PC-9 (cell line): Measurements from ENCODE around the gene RBM18. TPM values are rescaled to one million over a fixed set of nuclear protein-coding genes. Genes with fewer than 3 reads are reported as not detected.

ENCODE experiments used
- BruUV-seq: library from RNA; stranded (reverse); fragments of 400-500 nt; replicated peaks from 2 replicates; lab custom pipeline; 2021; lab: Mats Ljungman, UMichigan
- CTCF ChIA-PET: fragments of 300-600 bp; sonication (Branson Sonifier 250); formaldehyde crosslinking; loops from one replicate; lab custom pipeline; 2022; ENCODE audit warnings: antibody characterized with exemption; lab: Charles Lee
- POLR2A ChIA-PET: fragments of 300-600 bp; sonication (Branson Sonifier 250); formaldehyde crosslinking; loops from one replicate; lab custom pipeline; 2022; ENCODE audit warnings: antibody characterized with exemption; ENCODE audit not compliant: unreplicated experiment; lab: Charles Lee
- DNase-seq, 2 experiments: peaks; one replicate each; pipeline versions ENCODE4 v3.0.0 to v3.0.0-alpha.2; 2015 to 2022; ENCODE audit warnings: mixed read lengths in 1 of 2
- H2AFZ ChIP-seq: fragments of 200-600 bp; sonication (generic); 2 replicates; pipeline ENCODE4 v1.8.1; 2017; ENCODE audit warnings: antibody characterized with exemption
- H3F3A ChIP-seq: fragments of 200-600 bp; sonication (generic); 2 replicates; pipeline ENCODE4 v1.8.1; 2017; ENCODE audit warnings: antibody characterized with exemption, mild to moderate bottlenecking, low read depth; ENCODE audit not compliant: insufficient read depth
- H3K27ac ChIP-seq: fragments of 200-600 bp; sonication (generic); 2 replicates; pipeline ENCODE4 v1.6.1; 2016; ENCODE audit warnings: mixed run types
- H3K27me3 ChIP-seq: fragments of 200-600 bp; sonication (generic); 2 replicates; pipeline ENCODE4 v1.6.1; 2016; ENCODE audit warnings: low read depth, mixed run types; ENCODE audit not compliant: insufficient read depth
- H3K36me3 ChIP-seq: fragments of 200-600 bp; sonication (generic); 2 replicates; pipeline ENCODE4 v1.6.1; 2016; ENCODE audit warnings: low read depth, mixed run types
- H3K4me1 ChIP-seq: fragments of 200-600 bp; sonication (generic); replicated peaks from 2 replicates; pipeline ENCODE4 v1.6.1; 2016; ENCODE audit warnings: mixed run types; ENCODE audit not compliant: insufficient read depth
- H3K4me2 ChIP-seq: fragments of 200-600 bp; sonication (generic); 2 replicates; pipeline ENCODE4 v1.6.1; 2017; ENCODE audit warnings: mixed run types
- H3K4me3 ChIP-seq: fragments of 200-600 bp; sonication (generic); 2 replicates; pipeline ENCODE4 v1.6.1; 2016; ENCODE audit warnings: mixed run types
- H3K79me2 ChIP-seq: fragments of 200-600 bp; sonication (generic); 2 replicates; pipeline ENCODE4 v1.6.1; 2017; ENCODE audit warnings: low read depth, mixed run types
- H3K9me2 ChIP-seq: fragments of 200-600 bp; sonication (generic); 2 replicates; pipeline ENCODE4 v1.8.1; 2017; ENCODE audit warnings: mild to moderate bottlenecking; ENCODE audit not compliant: insufficient read depth
- H3K9me3 ChIP-seq: fragments of 200-600 bp; sonication (generic); 2 replicates; pipeline ENCODE4 v1.8.1; 2016; ENCODE audit warnings: low read depth; ENCODE audit not compliant: insufficient read depth
- H4K20me1 ChIP-seq: fragments of 200-600 bp; sonication (generic); 2 replicates; pipeline ENCODE4 v1.8.1; 2017; ENCODE audit not compliant: insufficient read depth
- EZH2 ChIP-seq: fragments of 200-600 bp; sonication (generic); IDR thresholded peaks from 2 replicates; pipeline ENCODE4 v1.8.0; 2017; ENCODE audit warnings: antibody characterized with exemption, low read depth
- intact Hi-C: fragments of 100-400 bp; cut with micrococcal nuclease; formaldehyde crosslinking; loops from one replicate; pipeline ENCODE4 v1.10.0; 2022; ENCODE audit not compliant: unreplicated experiment
- total RNA-seq: library from RNA; stranded (reverse); gene quantifications from 2 replicates; pipeline ENCODE4 v1.2.3, GENCODE V29; 2021
- TF ChIP-seq, protein P1 (sequence below): fragments of 200-600 bp; sonication (generic); conservative IDR thresholded peaks from 2 replicates; pipeline ENCODE4 v1.6.1; 2017; ENCODE audit warnings: mixed run types, antibody characterized with exemption, mild to moderate bottlenecking, moderate library complexity

The RBM18 gene
- total RNA-seq, 1 experiment from 2014 or later = 15.1 TPM

DNA sequence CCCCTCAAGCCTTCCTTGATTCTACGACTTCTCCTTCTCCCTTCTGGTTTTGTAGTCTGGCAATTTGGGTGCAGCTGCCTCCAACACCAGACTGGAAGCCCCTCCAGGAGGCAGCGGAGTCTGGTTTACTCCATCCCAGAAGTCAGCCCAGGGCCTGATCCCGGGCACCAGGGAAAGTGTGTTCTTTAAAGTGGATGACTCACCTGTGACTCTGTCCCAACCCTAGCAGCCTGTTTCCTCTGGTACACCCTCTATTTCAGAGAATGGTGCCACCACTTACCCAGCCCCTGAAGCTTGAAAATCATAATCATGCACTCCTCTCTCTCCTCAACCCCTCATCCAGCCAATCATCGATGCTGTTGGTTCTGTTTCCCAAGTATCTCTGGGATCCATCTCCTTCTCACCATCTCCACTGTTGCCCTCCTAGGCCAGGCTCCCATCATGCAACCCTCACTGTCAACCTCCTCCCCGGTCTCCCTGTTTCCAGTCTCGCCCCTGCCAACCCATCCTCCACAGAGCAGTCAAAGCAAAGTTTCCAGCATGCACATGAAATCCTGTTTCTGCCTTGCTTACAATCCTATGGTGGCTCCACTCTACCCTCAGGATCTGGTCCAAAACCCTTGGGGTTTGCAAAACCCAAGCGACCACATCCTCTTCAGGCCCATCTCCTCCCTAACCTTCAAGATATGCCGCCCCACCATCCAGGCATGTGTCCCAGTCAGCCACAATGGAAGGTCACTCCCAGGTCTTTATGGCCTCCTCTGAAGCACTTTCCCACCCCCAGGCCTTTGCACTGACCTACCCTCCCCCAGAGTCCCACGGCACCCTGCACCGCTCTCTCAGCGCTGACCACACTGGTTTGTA is 46.3 kb downstream of the RBM18 start:
- no peaks in the 10 kb centered on the region for H3K79me2 ChIP-seq
- no peak overlapping the region for H3K4me2 ChIP-seq

DNA sequence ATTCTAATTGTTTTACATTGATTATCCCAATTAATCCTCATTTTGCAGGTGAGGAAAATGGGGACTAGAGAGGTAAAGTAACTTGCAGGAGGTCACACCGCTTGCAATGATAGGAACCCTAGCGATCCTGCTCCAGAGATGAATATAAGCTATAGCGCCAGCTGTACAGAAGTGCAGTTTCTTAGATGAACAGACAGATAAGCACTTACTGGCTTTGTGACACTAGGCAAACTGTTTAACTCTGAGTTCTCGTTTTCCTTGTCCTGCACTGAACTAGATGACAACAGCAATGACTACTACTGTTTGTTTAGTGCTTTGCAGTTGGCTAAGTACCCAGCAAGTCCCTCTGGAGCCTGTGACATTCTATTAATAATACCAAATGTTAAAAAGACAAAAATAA is 47.0 kb downstream of the RBM18 start:
- DNase-seq = no peak
- Histone ChIP-seq H3K9me3 (no peaks in the 10 kb centered on the region), H3F3A (peaks cover 7% of the 10 kb centered on the region; the same call in 1 of the 2 replicates), H4K20me1 (no peaks in the 10 kb centered on the region), H3K27ac (no peak overlapping the region), H3K4me3 (no peak overlapping the region), H3K36me3 (no peaks in the 10 kb centered on the region), H3K4me2 (no peak overlapping the region), H3K27me3 (no peaks in the 10 kb centered on the region), H3K79me2 (no peaks in the 10 kb centered on the region), H3K9me2 (no peaks in the 10 kb centered on the region), H2AFZ (no peak overlapping the region), H3K4me1 (no peaks in the 10 kb centered on the region)
- BruUV-seq = no TSS peak
- ChIA-PET CTCF (no interaction called here), POLR2A (no interaction called here)
- TF ChIP-seq, protein P1, sequence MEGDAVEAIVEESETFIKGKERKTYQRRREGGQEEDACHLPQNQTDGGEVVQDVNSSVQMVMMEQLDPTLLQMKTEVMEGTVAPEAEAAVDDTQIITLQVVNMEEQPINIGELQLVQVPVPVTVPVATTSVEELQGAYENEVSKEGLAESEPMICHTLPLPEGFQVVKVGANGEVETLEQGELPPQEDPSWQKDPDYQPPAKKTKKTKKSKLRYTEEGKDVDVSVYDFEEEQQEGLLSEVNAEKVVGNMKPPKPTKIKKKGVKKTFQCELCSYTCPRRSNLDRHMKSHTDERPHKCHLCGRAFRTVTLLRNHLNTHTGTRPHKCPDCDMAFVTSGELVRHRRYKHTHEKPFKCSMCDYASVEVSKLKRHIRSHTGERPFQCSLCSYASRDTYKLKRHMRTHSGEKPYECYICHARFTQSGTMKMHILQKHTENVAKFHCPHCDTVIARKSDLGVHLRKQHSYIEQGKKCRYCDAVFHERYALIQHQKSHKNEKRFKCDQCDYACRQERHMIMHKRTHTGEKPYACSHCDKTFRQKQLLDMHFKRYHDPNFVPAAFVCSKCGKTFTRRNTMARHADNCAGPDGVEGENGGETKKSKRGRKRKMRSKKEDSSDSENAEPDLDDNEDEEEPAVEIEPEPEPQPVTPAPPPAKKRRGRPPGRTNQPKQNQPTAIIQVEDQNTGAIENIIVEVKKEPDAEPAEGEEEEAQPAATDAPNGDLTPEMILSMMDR = no peak
- TF ChIP-seq EZH2 = no peak
- intact Hi-C loops = no loop called here

More for the DNA sequence above, 46.3 kb downstream of the RBM18 start:
- no peaks in the 10 kb centered on the region for H4K20me1 ChIP-seq
- no peaks in the 10 kb centered on the region for H3K4me1 ChIP-seq
- no peaks in the 10 kb centered on the region for H3K9me3 ChIP-seq
- H2AFZ ChIP-seq = no peak overlapping the region
- H3K36me3 ChIP-seq = no peaks in the 10 kb centered on the region
- CTCF ChIA-PET = no interaction called here
- intact Hi-C loops = no loop called here
- H3K4me3 ChIP-seq = no peak overlapping the region
- H3K27ac ChIP-seq = no peak overlapping the region
- no TSS peak for BruUV-seq
- POLR2A ChIA-PET = no interaction called here
- no peaks in the 10 kb centered on the region for H3K9me2 ChIP-seq
- TF ChIP-seq, protein P1 = no peak
- TF ChIP-seq EZH2 = no peak
- H3F3A ChIP-seq = peaks cover 7% of the 10 kb centered on the region; the same call in 1 of the 2 replicates
- DNase-seq = no peak
- no peaks in the 10 kb centered on the region for H3K27me3 ChIP-seq

DNA sequence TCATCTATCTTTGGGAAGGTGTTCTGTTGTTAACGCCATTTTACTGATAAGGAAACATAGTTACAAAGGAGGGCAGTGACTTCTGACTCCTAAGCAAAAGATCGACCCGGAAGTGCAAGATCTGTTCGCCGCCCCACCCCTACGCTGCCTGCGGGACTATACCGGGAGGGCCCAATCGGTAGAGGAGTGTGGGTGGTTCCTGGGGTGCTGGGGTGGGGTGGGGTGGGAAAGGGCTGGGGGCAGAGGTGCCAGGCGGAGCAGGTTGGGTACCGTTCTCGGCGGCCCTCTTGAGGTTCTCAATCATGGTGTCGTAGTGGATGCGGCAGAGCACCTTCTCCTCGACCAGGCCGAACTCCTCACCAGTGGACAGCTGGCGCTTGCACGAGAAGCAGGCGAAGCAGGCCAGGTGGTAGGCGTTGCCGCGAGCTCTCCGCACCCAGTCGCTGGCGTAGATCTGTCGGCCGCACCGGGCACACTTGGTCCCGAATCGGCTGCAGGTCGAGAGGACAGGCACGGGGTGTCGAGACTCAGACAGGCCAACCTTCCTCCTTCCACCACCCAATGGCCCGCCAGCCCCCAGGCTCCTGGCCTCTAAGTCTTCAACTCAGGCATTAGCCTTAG is 47.7 kb downstream of the RBM18 start:
- no peaks in the 10 kb centered on the region for H3K79me2 ChIP-seq
- H2AFZ ChIP-seq = no peak overlapping the region
- no peaks in the 10 kb centered on the region for H3K36me3 ChIP-seq
- no peaks in the 10 kb centered on the region for H3K9me3 ChIP-seq
- no peak for DNase-seq
- H3K4me2 ChIP-seq = no peak overlapping the region
- no peaks in the 10 kb centered on the region; the same call in 1 of the 2 replicates for H3K27me3 ChIP-seq
- BruUV-seq = no TSS peak
- no peak overlapping the region for H3K27ac ChIP-seq
- H3F3A ChIP-seq = peaks cover 7% of the 10 kb centered on the region; the same call in 1 of the 2 replicates
- H3K4me3 ChIP-seq = no peak overlapping the region
- intact Hi-C loops = no loop called here
- H3K9me2 ChIP-seq = no peaks in the 10 kb centered on the region
- ChIA-PET POLR2A (no interaction called here), CTCF (no interaction called here)
- no peaks in the 10 kb centered on the region for H4K20me1 ChIP-seq
- no peaks in the 10 kb centered on the region for H3K4me1 ChIP-seq
- no peak for TF ChIP-seq EZH2
- TF ChIP-seq, protein P1 = no peak
